ENCODE measurements around the gene UBE2U. TPM values are rescaled to one million over a fixed set of nuclear protein-coding genes. Genes with fewer than 3 reads are reported as not detected.

Gene UBE2U
- total and polyA plus RNA-seq, 7 donors: not detected

GRCh38 chr1:64268653-64269557 lies 65.5 kb downstream of the UBE2U start:
- H3K27me3 ChIP-seq: no peaks in the 10 kb centered on the region
- H3K4me3 ChIP-seq: no peak overlapping the region
- no peaks in the 10 kb centered on the region for H3K36me3 ChIP-seq
- TF ChIP-seq POLR2AphosphoS5 (IDR thresholded peaks at IDR 0.05): no peak
- TF ChIP-seq EP300 (IDR thresholded peaks at IDR 0.05): no peak
- no peak for TF ChIP-seq POLR2A (IDR thresholded peaks at IDR 0.05)
- TF ChIP-seq CTCF (IDR thresholded peaks at IDR 0.05): peak; percentile 47 to 74 (median 66)
- no peak overlapping the region for H3K27ac ChIP-seq
- H3K9me3 ChIP-seq: no peaks in the 10 kb centered on the region
- 35 to 59% methylated on average over 23 of the region's 23 CpGs for WGBS, 2 donors
- intact Hi-C loops (cut with DNase I): loop anchor here (1.0 to 10.0 kb wide), 3 partner anchors 206 to 555 kb away; partner anchors contain the start of gene CACHD1
- peak; percentile 83 for DNase-seq
- peaks cover 0 to 19% (median 6%) of the 10 kb centered on the region in 4 donors for H3K4me1 ChIP-seq

- intact Hi-C loops (cut with DNase I): loop anchor here (1.0 to 10.0 kb wide), 3 partner anchors 205 to 555 kb away; partner anchors contain the start of gene CACHD1
- DNase-seq: no peak
- 55 to 89% methylated on average over 1 of the region's 1 CpG for WGBS, 2 donors
- Histone ChIP-seq H3K4me1 (peaks cover 0 to 17% (median 6%) of the 10 kb centered on the region in 4 donors), H3K9me3 (no peaks in the 10 kb centered on the region), H3K4me3 (no peak overlapping the region), H3K36me3 (no peaks in the 10 kb centered on the region), H3K27ac (no peak overlapping the region), H3K27me3 (no peaks in the 10 kb centered on the region)
- TF ChIP-seq EP300 (IDR thresholded peaks at IDR 0.05) (no peak), POLR2A (IDR thresholded peaks at IDR 0.05) (no peak), POLR2AphosphoS5 (IDR thresholded peaks at IDR 0.05) (no peak), CTCF (IDR thresholded peaks at IDR 0.05) (no peak)
Measured at GRCh38 chr1:64269558-64269884, 66.1 kb downstream of the UBE2U start.

- H3K4me3 ChIP-seq: no peak overlapping the region
- TF ChIP-seq CTCF (IDR thresholded peaks at IDR 0.05) (no peak), POLR2AphosphoS5 (IDR thresholded peaks at IDR 0.05) (no peak), POLR2A (IDR thresholded peaks at IDR 0.05) (no peak), EP300 (IDR thresholded peaks at IDR 0.05) (no peak)
- H3K27me3 ChIP-seq: no peaks in the 10 kb centered on the region
- intact Hi-C loops (cut with DNase I): no loop called here
- H3K36me3 ChIP-seq: no peaks in the 10 kb centered on the region
- no peaks in the 10 kb centered on the region for H3K4me1 ChIP-seq
- DNase-seq: no peak
- H3K27ac ChIP-seq: no peak overlapping the region
- no peaks in the 10 kb centered on the region for H3K9me3 ChIP-seq
- 87 to 89% methylated on average over 4 of the region's 4 CpGs for WGBS, 2 donors
Measured at GRCh38 chr1:64280001-64280400, 76.6 kb downstream of the UBE2U start.

- TF ChIP-seq CTCF (IDR thresholded peaks at IDR 0.05) (no peak), POLR2A (IDR thresholded peaks at IDR 0.05) (no peak), POLR2AphosphoS5 (IDR thresholded peaks at IDR 0.05) (no peak), EP300 (IDR thresholded peaks at IDR 0.05) (no peak)
- intact Hi-C loops (cut with DNase I): no loop called here
- Histone ChIP-seq H3K36me3 (no peaks in the 10 kb centered on the region), H3K4me3 (no peak overlapping the region), H3K4me1 (no peaks in the 10 kb centered on the region), H3K27ac (no peak overlapping the region), H3K27me3 (no peaks in the 10 kb centered on the region), H3K9me3 (no peaks in the 10 kb centered on the region)
- DNase-seq: no peak
- WGBS, 2 donors: 48 to 52% methylated on average over 4 of the region's 4 CpGs
Measured at GRCh38 chr1:64282351-64282750, 78.9 kb downstream of the UBE2U start.

Measured in sigmoid colon (tissue), 7 donors.